ENCODE results near the gene TEDC1.

DNA sequence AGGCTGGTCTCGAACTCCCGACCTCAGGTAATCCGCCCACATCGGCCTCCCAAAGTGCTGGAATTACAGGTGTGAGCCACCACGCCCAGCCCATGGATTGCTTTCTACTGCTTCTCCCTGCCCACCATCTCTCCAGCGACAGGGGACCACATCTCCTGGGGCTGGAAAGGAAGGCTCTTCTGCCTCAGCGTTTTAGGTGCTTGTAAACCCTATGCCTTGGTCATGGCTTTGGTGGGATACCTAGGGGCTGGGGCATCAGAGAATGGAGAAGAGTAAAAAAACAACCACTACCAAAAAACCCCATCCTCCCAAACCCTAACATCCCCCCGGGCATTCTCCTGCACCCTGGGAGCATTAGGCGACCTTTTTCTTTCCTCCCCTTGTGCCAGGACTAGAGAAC lies 34.3 kb downstream of the TEDC1 start:
- no peak for TF ChIP-seq CTCF (IDR thresholded peaks at IDR 0.05)
- TF ChIP-seq POLR2A (IDR thresholded peaks at IDR 0.05), result no peak
